ENCODE measurements around the gene CHRDL2.

DNA sequence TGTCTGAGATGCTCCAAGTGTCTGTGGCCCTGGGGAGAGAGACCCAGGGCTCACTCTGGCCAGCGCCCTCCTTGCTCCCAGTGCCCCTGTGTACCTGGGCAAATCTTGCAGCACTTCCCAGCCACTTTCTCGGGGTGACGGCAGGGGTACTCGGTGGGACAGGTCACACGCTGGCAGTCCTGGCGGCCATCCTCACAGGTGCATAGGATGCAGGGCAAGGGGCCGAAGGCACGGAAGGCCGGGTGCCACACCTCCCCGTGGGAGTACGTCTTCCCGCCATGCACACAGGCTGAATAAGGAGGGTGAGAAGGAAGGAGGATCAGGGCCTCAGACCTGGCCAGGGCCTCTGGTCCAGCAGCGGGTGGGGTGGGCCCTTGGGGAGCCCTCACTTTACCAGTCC lies 28.0 kb downstream of the CHRDL2 start:
- TF ChIP-seq TP53 (CRISPR knock-in tag; IDR thresholded peaks at IDR 0.05) (no peak), ESRRA (CRISPR knock-in tag; IDR thresholded peaks at IDR 0.05; ENCODE audit: borderline replicate concordance) (no peak), ZNF219 (CRISPR knock-in tag; IDR thresholded peaks at IDR 0.05; ENCODE audit: borderline replicate concordance) (no peak), MYBL2 (CRISPR knock-in tag; IDR thresholded peaks at IDR 0.05) (no peak), ELF4 (CRISPR knock-in tag; IDR thresholded peaks at IDR 0.05; ENCODE audit: low read depth) (no peak), ZNF138 (CRISPR knock-in tag; conservative IDR thresholded peaks at IDR 0.05) (no peak), IRF2 (CRISPR knock-in tag; IDR thresholded peaks at IDR 0.05; ENCODE audit: borderline replicate concordance, low read depth) (no peak)
- TF ChIP-seq, protein P1, sequence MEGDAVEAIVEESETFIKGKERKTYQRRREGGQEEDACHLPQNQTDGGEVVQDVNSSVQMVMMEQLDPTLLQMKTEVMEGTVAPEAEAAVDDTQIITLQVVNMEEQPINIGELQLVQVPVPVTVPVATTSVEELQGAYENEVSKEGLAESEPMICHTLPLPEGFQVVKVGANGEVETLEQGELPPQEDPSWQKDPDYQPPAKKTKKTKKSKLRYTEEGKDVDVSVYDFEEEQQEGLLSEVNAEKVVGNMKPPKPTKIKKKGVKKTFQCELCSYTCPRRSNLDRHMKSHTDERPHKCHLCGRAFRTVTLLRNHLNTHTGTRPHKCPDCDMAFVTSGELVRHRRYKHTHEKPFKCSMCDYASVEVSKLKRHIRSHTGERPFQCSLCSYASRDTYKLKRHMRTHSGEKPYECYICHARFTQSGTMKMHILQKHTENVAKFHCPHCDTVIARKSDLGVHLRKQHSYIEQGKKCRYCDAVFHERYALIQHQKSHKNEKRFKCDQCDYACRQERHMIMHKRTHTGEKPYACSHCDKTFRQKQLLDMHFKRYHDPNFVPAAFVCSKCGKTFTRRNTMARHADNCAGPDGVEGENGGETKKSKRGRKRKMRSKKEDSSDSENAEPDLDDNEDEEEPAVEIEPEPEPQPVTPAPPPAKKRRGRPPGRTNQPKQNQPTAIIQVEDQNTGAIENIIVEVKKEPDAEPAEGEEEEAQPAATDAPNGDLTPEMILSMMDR (IDR thresholded peaks at IDR 0.05) = no peak
- TF ChIP-seq, protein P2, sequence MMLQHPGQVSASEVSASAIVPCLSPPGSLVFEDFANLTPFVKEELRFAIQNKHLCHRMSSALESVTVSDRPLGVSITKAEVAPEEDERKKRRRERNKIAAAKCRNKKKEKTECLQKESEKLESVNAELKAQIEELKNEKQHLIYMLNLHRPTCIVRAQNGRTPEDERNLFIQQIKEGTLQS (CRISPR knock-in tag; conservative IDR thresholded peaks at IDR 0.05) = no peak
- TF ChIP-seq, protein P3, sequence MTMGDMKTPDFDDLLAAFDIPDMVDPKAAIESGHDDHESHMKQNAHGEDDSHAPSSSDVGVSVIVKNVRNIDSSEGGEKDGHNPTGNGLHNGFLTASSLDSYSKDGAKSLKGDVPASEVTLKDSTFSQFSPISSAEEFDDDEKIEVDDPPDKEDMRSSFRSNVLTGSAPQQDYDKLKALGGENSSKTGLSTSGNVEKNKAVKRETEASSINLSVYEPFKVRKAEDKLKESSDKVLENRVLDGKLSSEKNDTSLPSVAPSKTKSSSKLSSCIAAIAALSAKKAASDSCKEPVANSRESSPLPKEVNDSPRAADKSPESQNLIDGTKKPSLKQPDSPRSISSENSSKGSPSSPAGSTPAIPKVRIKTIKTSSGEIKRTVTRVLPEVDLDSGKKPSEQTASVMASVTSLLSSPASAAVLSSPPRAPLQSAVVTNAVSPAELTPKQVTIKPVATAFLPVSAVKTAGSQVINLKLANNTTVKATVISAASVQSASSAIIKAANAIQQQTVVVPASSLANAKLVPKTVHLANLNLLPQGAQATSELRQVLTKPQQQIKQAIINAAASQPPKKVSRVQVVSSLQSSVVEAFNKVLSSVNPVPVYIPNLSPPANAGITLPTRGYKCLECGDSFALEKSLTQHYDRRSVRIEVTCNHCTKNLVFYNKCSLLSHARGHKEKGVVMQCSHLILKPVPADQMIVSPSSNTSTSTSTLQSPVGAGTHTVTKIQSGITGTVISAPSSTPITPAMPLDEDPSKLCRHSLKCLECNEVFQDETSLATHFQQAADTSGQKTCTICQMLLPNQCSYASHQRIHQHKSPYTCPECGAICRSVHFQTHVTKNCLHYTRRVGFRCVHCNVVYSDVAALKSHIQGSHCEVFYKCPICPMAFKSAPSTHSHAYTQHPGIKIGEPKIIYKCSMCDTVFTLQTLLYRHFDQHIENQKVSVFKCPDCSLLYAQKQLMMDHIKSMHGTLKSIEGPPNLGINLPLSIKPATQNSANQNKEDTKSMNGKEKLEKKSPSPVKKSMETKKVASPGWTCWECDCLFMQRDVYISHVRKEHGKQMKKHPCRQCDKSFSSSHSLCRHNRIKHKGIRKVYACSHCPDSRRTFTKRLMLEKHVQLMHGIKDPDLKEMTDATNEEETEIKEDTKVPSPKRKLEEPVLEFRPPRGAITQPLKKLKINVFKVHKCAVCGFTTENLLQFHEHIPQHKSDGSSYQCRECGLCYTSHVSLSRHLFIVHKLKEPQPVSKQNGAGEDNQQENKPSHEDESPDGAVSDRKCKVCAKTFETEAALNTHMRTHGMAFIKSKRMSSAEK (CRISPR knock-in tag; IDR thresholded peaks at IDR 0.05; ENCODE audit: borderline replicate concordance) = no peak
- TF ChIP-seq, protein P4, sequence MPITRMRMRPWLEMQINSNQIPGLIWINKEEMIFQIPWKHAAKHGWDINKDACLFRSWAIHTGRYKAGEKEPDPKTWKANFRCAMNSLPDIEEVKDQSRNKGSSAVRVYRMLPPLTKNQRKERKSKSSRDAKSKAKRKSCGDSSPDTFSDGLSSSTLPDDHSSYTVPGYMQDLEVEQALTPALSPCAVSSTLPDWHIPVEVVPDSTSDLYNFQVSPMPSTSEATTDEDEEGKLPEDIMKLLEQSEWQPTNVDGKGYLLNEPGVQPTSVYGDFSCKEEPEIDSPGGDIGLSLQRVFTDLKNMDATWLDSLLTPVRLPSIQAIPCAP (CRISPR knock-in tag; IDR thresholded peaks at IDR 0.05) = no peak

Measured in WTC11 (cell line).